H9 (cell line): ENCODE data around the gene SDK2. TPM values are rescaled to one million over a fixed set of nuclear protein-coding genes. Genes with fewer than 3 reads are reported as not detected.

Source experiments
- DNase-seq: peaks from one replicate; pipeline ENCODE4 v3.0.0-alpha.2; 2017
- H2AFZ ChIP-seq: one replicate; pipeline ENCODE4 v1.6.1; 2013; ENCODE audit warnings: mild to moderate bottlenecking, low read length, control low read depth, moderate library complexity
- H2AK5ac ChIP-seq: 2 replicates; pipeline ENCODE4 v1.6.1; 2013; ENCODE audit warnings: low read length, control low read depth, mixed read lengths; ENCODE audit not compliant: insufficient read length
- H2BK120ac ChIP-seq: one replicate; pipeline ENCODE4 v1.6.1; 2013; ENCODE audit warnings: low read depth, mild to moderate bottlenecking, low read length, control low read depth, inconsistent platforms; ENCODE audit not compliant: poor library complexity, severe bottlenecking
- H2BK12ac ChIP-seq: 2 replicates; pipeline ENCODE4 v1.6.1; 2013; ENCODE audit warnings: low read length, control low read depth, mixed read lengths, low read depth; ENCODE audit not compliant: insufficient read length
- H2BK15ac ChIP-seq: 2 replicates; pipeline ENCODE4 v1.6.1; 2013; ENCODE audit warnings: low read depth, low read length, control low read depth
- H2BK20ac ChIP-seq: one replicate; pipeline ENCODE4 v1.6.1; 2013; ENCODE audit warnings: low read depth, mild to moderate bottlenecking, low read length, control low read depth, inconsistent platforms; ENCODE audit not compliant: poor library complexity, severe bottlenecking
- H2BK5ac ChIP-seq: 2 replicates; pipeline ENCODE4 v1.6.1; 2013; ENCODE audit warnings: low read length, control low read depth, mixed read lengths; ENCODE audit not compliant: insufficient read length
- H3K14ac ChIP-seq: 2 replicates; pipeline ENCODE4 v1.6.1; 2013; ENCODE audit warnings: low read length, control low read depth; ENCODE audit not compliant: insufficient read depth
- H3K18ac ChIP-seq: 2 replicates; pipeline ENCODE4 v1.6.1; 2013; ENCODE audit warnings: low read depth, mild to moderate bottlenecking, mixed read lengths, low read length, control low read depth; ENCODE audit not compliant: insufficient read length
- H3K23ac ChIP-seq: 2 replicates; pipeline ENCODE4 v1.6.1; 2013; ENCODE audit warnings: low read length, control low read depth, mixed read lengths, low read depth; ENCODE audit not compliant: insufficient read length
- H3K23me2 ChIP-seq: 2 replicates; pipeline ENCODE4 v1.6.1; 2013; ENCODE audit warnings: low read depth, mild to moderate bottlenecking, mixed read lengths, low read length, control low read depth; ENCODE audit not compliant: insufficient read length, poor library complexity, severe bottlenecking
- H3K27ac ChIP-seq: 2 replicates; pipeline ENCODE4 v1.5.1; 2013; ENCODE audit warnings: low read length, control low read depth, mixed read lengths, low read depth; ENCODE audit not compliant: insufficient read length
- H3K27me3 ChIP-seq: 2 replicates; pipeline ENCODE4 v1.6.1; 2013; ENCODE audit warnings: low read length, control low read depth, inconsistent platforms; ENCODE audit not compliant: insufficient read depth
- H3K4ac ChIP-seq: 2 replicates; pipeline ENCODE4 v1.6.1; 2013; ENCODE audit warnings: low read depth, mild to moderate bottlenecking, control low read depth, inconsistent platforms, low read length, moderate library complexity
- H3K4me1 ChIP-seq: 2 replicates; pipeline ENCODE4 v1.6.1; 2013; ENCODE audit warnings: low read length, control low read depth, inconsistent platforms; ENCODE audit not compliant: insufficient read depth
- H3K4me2 ChIP-seq: 2 replicates; pipeline ENCODE4 v1.6.1; 2013; ENCODE audit warnings: low read length, control low read depth, mixed read lengths; ENCODE audit not compliant: insufficient read length, insufficient read depth
- H3K56ac ChIP-seq: 2 replicates; pipeline ENCODE4 v1.6.1; 2013; ENCODE audit warnings: low read depth, mild to moderate bottlenecking, mixed read lengths, low read length, control low read depth; ENCODE audit not compliant: insufficient read length
- H3K79me1 ChIP-seq: 2 replicates; pipeline ENCODE4 v1.6.1; 2013; ENCODE audit warnings: low read depth, mild to moderate bottlenecking, moderate library complexity, low read length, control low read depth, inconsistent platforms; ENCODE audit not compliant: insufficient read depth, poor library complexity, severe bottlenecking
- H3K79me2 ChIP-seq: 2 replicates; pipeline ENCODE4 v1.6.1; 2013; ENCODE audit warnings: low read length, control low read depth, inconsistent platforms; ENCODE audit not compliant: insufficient read depth
- H3K9ac ChIP-seq: 2 replicates; pipeline ENCODE4 v1.6.1; 2013; ENCODE audit warnings: low read length, control low read depth, mixed read lengths; ENCODE audit not compliant: insufficient read length; ENCODE audit errors: extremely low read depth
- H3K9me3 ChIP-seq: one replicate; pipeline ENCODE4 v1.6.1; 2013; ENCODE audit warnings: low read depth, low read length, inconsistent platforms; ENCODE audit not compliant: control insufficient read depth
- H3T11ph ChIP-seq: one replicate; pipeline ENCODE4 v1.6.1; 2013; ENCODE audit warnings: mild to moderate bottlenecking, low read length, control low read depth, inconsistent platforms
- H4K20me1 ChIP-seq: one replicate; pipeline ENCODE4 v1.6.1; 2013; ENCODE audit not compliant: control insufficient read depth, insufficient read length, insufficient read depth
- H4K5ac ChIP-seq: 2 replicates; pipeline ENCODE4 v1.6.1; 2013; ENCODE audit warnings: low read depth, mild to moderate bottlenecking, mixed read lengths, low read length, control low read depth; ENCODE audit not compliant: insufficient read length
- H4K8ac ChIP-seq: replicated peaks from 2 replicates; pipeline ENCODE4 v1.6.1; 2013; ENCODE audit warnings: low read length, control low read depth, mixed read lengths, low read depth; ENCODE audit not compliant: insufficient read length
- H4K91ac ChIP-seq: 2 replicates; pipeline ENCODE4 v1.6.1; 2013; ENCODE audit warnings: low read depth, mild to moderate bottlenecking, moderate library complexity, mixed read lengths, low read length, control low read depth; ENCODE audit not compliant: insufficient read length
- H3K27ac Mint-ChIP-seq, 3 experiments: 2 replicates in 2 of 3; 3 replicates in 1 of 3; pipeline ENCODE4 v1.8.0; 2020 to 2021; ENCODE audit warnings: mixed read lengths in 3 of 3, mild to moderate bottlenecking in 1 of 3, moderate library complexity in 1 of 3
- H3K27me3 Mint-ChIP-seq: 2 replicates; pipeline ENCODE4 v1.8.0; 2021; ENCODE audit warnings: low read depth, mild to moderate bottlenecking, moderate library complexity, mixed read lengths
- H3K36me3 Mint-ChIP-seq, 3 experiments: 2 replicates in 2 of 3; 3 replicates in 1 of 3; pipeline ENCODE4 v1.8.0; 2020 to 2021; ENCODE audit warnings: low read depth in 3 of 3, mixed read lengths in 3 of 3; ENCODE audit not compliant: insufficient read depth in 1 of 3
- H3K4me1 Mint-ChIP-seq, 2 experiments: 2 replicates each; pipeline ENCODE4 v1.8.0; 2020; ENCODE audit warnings: mixed read lengths in 2 of 2
- H3K4me3 Mint-ChIP-seq, 2 experiments: 2 replicates in 1 of 2; 3 replicates in 1 of 2; pipeline ENCODE4 v1.8.0; 2020 to 2021; ENCODE audit warnings: mild to moderate bottlenecking in 2 of 2, mixed read lengths in 2 of 2, moderate library complexity in 1 of 2
- H3K9me3 Mint-ChIP-seq, 2 experiments: 2 replicates in 1 of 2; 3 replicates in 1 of 2; pipeline ENCODE4 v1.8.0; 2020; ENCODE audit warnings: mild to moderate bottlenecking in 2 of 2, mixed read lengths in 2 of 2, moderate library complexity in 1 of 2
- WGBS: extraction: QIAGEN DNeasy Blood & Tissue Kit; methylation state at CpG from one replicate; pipeline ENCODE4 v1.1.7; 2013; ENCODE audit warnings: missing lambda C conversion rate, low lambda C conversion rate, mixed read lengths; ENCODE audit not compliant: insufficient read length; ENCODE audit errors: extremely low coverage; 5-methylcytosine and 5-hydroxymethylcytosine counted together
- total RNA-seq: library from RNA; stranded (reverse); gene quantifications from 2 replicates; pipeline ENCODE4 v1.2.1, GENCODE V29; 2021
- TF ChIP-seq, protein P1 (sequence below): fragments of 200-600 bp; sonication (generic); conservative IDR thresholded peaks from 3 replicates; pipeline ENCODE4 v1.8.0; 2021; ENCODE audit warnings: antibody characterized with exemption, mild to moderate bottlenecking

Gene SDK2
- total RNA-seq, 1 experiment from 2014 or later, result 9.1 TPM

DNA sequence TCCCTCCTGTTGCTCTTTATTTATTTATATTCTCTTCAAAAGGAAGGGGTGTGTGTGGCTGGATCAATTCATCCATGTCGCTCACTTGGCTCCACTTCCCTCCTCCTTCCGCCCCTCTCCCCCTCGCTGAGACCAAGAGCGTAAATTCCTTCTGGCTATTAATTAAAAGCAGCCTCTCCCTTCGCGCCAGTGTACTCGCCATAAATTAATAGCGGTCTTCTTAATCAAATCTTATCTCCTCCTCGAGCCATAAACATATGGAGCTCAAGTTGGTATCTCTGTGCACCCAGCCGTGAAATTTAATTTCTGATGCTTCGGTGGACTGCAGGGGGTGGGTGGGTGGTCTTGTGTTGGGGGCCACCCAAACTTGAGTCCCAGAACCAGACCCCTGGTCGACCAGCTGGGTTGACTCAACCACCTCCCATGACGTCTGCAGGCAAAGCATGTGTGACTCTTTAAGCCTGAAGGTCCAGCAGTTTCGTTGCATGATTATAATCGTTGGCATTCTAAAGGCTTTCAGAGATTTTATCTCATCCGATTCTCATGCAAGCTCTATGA, 57.9 kb downstream of the SDK2 start:
- Histone ChIP-seq H4K8ac (no peak overlapping the region), H3K4me2 (no peak overlapping the region), H4K20me1 (no peaks in the 10 kb centered on the region), H2AK5ac (no peak overlapping the region), H3K23ac (no peak overlapping the region), H3K79me2 (no peaks in the 10 kb centered on the region), H3K27me3 (no peaks in the 10 kb centered on the region), H3K56ac (no peak overlapping the region), H2BK12ac (no peak overlapping the region), H4K91ac (no peak overlapping the region), H3K18ac (no peak overlapping the region), H3K9ac (no peak overlapping the region), H2BK15ac (no peak overlapping the region), H3K23me2 (no peaks in the 10 kb centered on the region), H3K79me1 (no peaks in the 10 kb centered on the region), H3K14ac (no peak overlapping the region), H3K4ac (no peak overlapping the region), H3K4me1 (no peaks in the 10 kb centered on the region; the same call in none of the 2 replicates), H3K27ac (no peak overlapping the region), H2BK20ac (no peak overlapping the region), H4K5ac (no peak overlapping the region), H2BK5ac (no peak overlapping the region), H2BK120ac (no peak overlapping the region), H3T11ph (no peak overlapping the region), H3K9me3 (no peaks in the 10 kb centered on the region), H2AFZ (no peak overlapping the region)
- Mint-ChIP-seq H3K4me3 (no peak overlapping the region), H3K4me1 (peaks cover 59 to 64% of the 10 kb centered on the region in 2 experiments), H3K9me3 (no peaks in the 10 kb centered on the region), H3K27me3 (peaks cover 8% of the 10 kb centered on the region), H3K27ac (peak overlapping the region in 1 of 3 experiments; percentile 76; a peak in 1 of 7 replicates), H3K36me3 (no peaks in the 10 kb centered on the region)
- TF ChIP-seq, protein P1, sequence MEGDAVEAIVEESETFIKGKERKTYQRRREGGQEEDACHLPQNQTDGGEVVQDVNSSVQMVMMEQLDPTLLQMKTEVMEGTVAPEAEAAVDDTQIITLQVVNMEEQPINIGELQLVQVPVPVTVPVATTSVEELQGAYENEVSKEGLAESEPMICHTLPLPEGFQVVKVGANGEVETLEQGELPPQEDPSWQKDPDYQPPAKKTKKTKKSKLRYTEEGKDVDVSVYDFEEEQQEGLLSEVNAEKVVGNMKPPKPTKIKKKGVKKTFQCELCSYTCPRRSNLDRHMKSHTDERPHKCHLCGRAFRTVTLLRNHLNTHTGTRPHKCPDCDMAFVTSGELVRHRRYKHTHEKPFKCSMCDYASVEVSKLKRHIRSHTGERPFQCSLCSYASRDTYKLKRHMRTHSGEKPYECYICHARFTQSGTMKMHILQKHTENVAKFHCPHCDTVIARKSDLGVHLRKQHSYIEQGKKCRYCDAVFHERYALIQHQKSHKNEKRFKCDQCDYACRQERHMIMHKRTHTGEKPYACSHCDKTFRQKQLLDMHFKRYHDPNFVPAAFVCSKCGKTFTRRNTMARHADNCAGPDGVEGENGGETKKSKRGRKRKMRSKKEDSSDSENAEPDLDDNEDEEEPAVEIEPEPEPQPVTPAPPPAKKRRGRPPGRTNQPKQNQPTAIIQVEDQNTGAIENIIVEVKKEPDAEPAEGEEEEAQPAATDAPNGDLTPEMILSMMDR, result no peak
- no peak for DNase-seq
- no CpG with 5 or more reads among the region's 16 CpGs for WGBS
